Measurements from ENCODE around the gene ABTB2. TPM values are rescaled to one million over a fixed set of nuclear protein-coding genes. Genes with fewer than 3 reads are reported as not detected.
A peak's percentile ranks its signal among the peaks of the same experiment; 100 is the strongest.

ABTB2 gene
- total RNA-seq, 6 experiments from 2014 or later = 6.0 to 14.9 (median 10.0) TPM

DNA sequence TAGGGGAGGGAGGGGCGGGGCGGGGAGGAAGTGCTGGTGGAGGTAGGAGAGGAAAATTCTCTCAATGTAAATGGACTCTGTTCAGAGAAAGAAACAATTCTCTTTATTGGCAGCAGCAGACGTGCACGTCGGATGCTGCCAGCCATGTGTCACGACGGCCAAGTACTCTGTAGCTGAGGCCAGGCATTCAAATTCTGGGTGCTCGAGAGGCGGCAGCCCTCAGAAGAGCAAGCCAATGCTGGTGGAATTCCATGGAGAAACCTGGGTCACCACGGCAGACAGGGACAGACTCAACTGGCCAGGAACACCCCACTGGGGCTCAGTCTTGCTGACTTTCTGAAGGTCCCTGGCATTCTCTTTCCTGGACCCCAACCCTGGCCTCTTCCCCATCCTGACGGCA is 90.8 kb downstream of the ABTB2 start:
- Histone ChIP-seq H3K4me1 (peaks cover 0 to 23% (median 9%) of the 10 kb centered on the region in 4 donors), H3K9me3 (no peaks in the 10 kb centered on the region), H3K27ac (no peak overlapping the region), H3K27me3 (no peaks in the 10 kb centered on the region), H3K4me3 (no peak overlapping the region), H3K36me3 (no peaks in the 10 kb centered on the region)
- ATAC-seq (peak in 3 of 4 donors; percentile 9 to 59 (median 28)), DNase-seq (no peak)
- TF ChIP-seq POLR2A (IDR thresholded peaks at IDR 0.05) = no peak
- TF ChIP-seq, protein P1, sequence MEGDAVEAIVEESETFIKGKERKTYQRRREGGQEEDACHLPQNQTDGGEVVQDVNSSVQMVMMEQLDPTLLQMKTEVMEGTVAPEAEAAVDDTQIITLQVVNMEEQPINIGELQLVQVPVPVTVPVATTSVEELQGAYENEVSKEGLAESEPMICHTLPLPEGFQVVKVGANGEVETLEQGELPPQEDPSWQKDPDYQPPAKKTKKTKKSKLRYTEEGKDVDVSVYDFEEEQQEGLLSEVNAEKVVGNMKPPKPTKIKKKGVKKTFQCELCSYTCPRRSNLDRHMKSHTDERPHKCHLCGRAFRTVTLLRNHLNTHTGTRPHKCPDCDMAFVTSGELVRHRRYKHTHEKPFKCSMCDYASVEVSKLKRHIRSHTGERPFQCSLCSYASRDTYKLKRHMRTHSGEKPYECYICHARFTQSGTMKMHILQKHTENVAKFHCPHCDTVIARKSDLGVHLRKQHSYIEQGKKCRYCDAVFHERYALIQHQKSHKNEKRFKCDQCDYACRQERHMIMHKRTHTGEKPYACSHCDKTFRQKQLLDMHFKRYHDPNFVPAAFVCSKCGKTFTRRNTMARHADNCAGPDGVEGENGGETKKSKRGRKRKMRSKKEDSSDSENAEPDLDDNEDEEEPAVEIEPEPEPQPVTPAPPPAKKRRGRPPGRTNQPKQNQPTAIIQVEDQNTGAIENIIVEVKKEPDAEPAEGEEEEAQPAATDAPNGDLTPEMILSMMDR (IDR thresholded peaks at IDR 0.05) = no peak
- intact Hi-C loops (cut with DNase I) = no loop called here
- 30% methylated on average over 2 of the region's 11 CpGs for WGBS (ENCODE audit: insufficient coverage, low coverage, low lambda C conversion rate, missing lambda C conversion rate)

DNA sequence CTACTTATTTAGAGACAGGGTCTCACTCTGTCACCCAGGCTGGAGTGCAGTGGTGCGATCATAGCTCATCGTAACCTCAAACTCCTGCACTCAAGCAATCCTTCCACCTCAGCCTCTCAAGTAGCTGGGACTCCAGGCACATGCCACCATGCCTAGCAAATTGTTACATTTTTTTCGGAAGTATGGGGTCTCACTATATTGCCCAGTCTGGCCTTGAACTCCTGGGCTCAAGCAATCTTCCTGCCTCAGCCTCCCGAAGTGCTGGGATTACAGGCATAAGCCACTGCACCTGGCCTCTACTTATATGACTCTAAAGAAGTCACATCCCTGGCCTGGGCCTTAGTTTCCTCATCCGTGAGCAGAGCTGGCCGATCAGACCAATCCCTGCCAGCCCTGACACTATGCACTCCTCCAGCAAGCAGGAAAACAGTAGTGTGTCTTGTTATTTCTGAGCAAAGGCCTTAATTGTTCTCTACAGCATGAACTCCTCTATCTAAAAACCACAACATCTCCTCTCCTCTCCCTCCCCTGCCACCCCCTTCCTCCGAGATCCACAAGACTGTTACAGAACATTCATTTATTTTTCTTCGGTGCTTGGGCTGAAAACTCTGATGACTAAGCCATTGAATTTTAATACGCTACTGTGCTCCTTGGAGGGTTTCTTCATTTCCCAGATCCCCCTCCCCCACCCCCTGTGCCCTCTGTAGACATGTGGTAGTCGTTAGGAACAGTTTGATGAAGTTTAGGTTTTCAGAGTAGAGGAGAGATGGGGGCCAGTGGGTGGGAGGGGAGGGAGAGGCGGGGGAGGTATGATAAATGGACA is 91.5 kb downstream of the ABTB2 start:
- DNase-seq (no peak), ATAC-seq (no peak)
- Histone ChIP-seq H3K27me3 (no peaks in the 10 kb centered on the region), H3K27ac (no peak overlapping the region), H3K4me1 (peaks cover 0 to 23% (median 9%) of the 10 kb centered on the region in 4 donors), H3K36me3 (no peaks in the 10 kb centered on the region), H3K4me3 (no peak overlapping the region), H3K9me3 (no peaks in the 10 kb centered on the region)
- intact Hi-C loops (cut with DNase I) = no loop called here
- TF ChIP-seq, protein P1 (IDR thresholded peaks at IDR 0.05) = no peak
- no peak for TF ChIP-seq POLR2A (IDR thresholded peaks at IDR 0.05)
- WGBS (ENCODE audit: insufficient coverage, low coverage, low lambda C conversion rate, missing lambda C conversion rate) = 61% methylated on average over 9 of the region's 11 CpGs

DNA sequence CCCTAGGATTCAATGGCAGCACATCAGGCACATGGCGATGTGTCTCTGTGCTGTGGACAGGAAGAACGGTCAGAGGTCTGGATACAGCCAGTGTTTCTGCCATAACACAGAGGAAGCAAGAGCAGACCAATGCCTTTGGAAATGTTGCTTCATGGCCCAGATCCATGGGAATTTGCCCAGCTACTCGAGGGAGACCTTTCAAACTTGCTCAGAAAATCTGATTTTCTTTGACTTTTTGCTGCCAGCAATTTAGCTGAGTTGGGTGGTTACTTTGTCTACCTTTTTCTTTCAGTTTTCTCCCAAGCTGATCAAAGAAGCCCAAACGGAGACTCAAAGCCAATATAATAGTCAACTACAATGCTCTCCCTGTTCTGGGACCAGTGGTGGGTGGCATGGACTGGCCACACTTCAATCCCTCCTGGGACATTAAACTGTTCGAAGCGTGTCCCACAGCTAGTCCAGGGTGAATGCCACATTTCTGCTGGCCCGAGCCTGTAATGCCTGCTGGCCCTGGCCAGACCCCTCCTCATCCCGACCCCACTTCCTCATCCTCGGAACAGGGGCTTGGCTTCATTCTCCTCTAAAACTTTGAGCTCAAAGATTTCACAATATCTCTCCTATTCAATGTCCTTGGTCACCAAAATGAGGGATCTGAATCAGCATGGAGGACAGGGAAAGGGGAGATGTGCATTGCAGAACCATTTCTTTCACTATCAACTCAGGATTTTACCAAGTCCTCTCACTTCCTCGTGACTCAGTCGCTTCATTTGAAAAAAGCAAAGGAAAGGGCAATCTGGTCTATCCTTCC is 93.3 kb downstream of the ABTB2 start:
- no peak for TF ChIP-seq POLR2A (IDR thresholded peaks at IDR 0.05)
- TF ChIP-seq, protein P1 (IDR thresholded peaks at IDR 0.05) = no peak
- Histone ChIP-seq H3K9me3 (no peaks in the 10 kb centered on the region), H3K27me3 (no peaks in the 10 kb centered on the region), H3K36me3 (no peaks in the 10 kb centered on the region), H3K4me3 (no peak overlapping the region), H3K4me1 (peaks cover 0 to 23% (median 9%) of the 10 kb centered on the region in 4 donors), H3K27ac (peak overlapping the region in 2 of 3 donors; percentile 54 to 67)
- ATAC-seq = no peak
- 78% methylated on average over 9 of the region's 11 CpGs for WGBS (ENCODE audit: insufficient coverage, low coverage, low lambda C conversion rate, missing lambda C conversion rate)
- no peak for DNase-seq
- intact Hi-C loops (cut with DNase I) = no loop called here

DNA sequence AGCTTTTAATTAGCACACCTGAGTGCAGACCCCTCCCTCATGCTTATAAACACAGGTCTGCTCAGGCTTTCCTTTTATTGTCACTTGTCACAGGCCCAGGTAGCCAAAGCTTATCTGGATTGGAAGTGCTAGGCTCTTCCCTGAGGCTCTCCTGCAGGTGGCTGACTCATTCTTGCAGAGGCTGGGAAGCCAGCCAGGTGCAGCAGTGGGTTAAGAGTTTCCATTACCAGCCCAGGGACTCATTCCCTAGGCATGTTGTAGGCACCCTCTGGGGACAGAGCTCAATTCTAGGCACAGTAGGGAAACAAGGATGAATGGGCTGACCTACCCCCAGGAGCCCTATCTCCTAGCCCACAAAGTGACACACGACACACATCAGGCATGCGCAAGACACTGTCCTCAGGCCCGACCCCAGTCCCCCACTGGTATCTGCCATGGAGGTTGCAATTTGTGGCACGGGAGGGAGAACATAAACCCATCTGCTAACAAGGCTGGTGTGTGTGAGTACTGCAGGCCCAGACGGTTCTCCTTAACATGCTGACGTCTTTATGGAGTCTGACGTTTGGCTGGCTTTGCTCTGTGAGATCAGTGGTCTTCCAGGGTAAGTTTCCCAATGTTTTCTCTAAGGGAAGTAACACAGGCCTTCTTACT is 94.2 kb downstream of the ABTB2 start:
- peak overlapping the region; percentile 15 to 67 (median 54) for H3K27ac ChIP-seq
- peaks cover 0 to 23% (median 9%) of the 10 kb centered on the region in 4 donors for H3K4me1 ChIP-seq
- WGBS (ENCODE audit: insufficient coverage, low coverage, low lambda C conversion rate, missing lambda C conversion rate) = no CpG with 5 or more reads among the region's 7 CpGs
- H3K9me3 ChIP-seq = no peaks in the 10 kb centered on the region
- H3K36me3 ChIP-seq = no peaks in the 10 kb centered on the region
- no peaks in the 10 kb centered on the region for H3K27me3 ChIP-seq
- no peak overlapping the region for H3K4me3 ChIP-seq
- peak; percentile 77 to 85 (median 81) for DNase-seq
- peak; percentile 88 to 91 (median 90) for ATAC-seq
- no peak for TF ChIP-seq POLR2A (IDR thresholded peaks at IDR 0.05)
- TF ChIP-seq, protein P1 (IDR thresholded peaks at IDR 0.05) = no peak
- intact Hi-C loops (cut with DNase I) = no loop called here

All from right lobe of liver (tissue), 6 donors.